HepG2 (cell line): ENCODE results near the gene BTBD1.

Experiments used
- BCL3 ChIP-seq: sonication (generic); formaldehyde crosslinking; IDR thresholded peaks from 2 replicates; pipeline ENCODE4 v1.5.1; 2020; ENCODE audit warnings: mild to moderate bottlenecking, missing genetic modification reagents, moderate library complexity
- CTCF ChIP-seq: sonication (generic); formaldehyde crosslinking; IDR thresholded peaks from 2 replicates; pipeline ENCODE4 v1.5.0; 2020; ENCODE audit warnings: mild to moderate bottlenecking, missing genetic modification reagents, moderate library complexity
- ELF1 ChIP-seq: sonication (generic); formaldehyde crosslinking; IDR thresholded peaks from 2 replicates; pipeline ENCODE4 v1.4.0; 2020; ENCODE audit warnings: missing genetic modification reagents
- EP300 ChIP-seq, 3 experiments: sonication (generic) in 1 of 3; formaldehyde crosslinking in 1 of 3; IDR thresholded peaks; 2 replicates each; pipeline versions ENCODE4 v1.5.1 to v1.6.1; 2011 to 2020; ENCODE audit warnings: low read depth in 2 of 3, low read length in 2 of 3, borderline replicate concordance in 1 of 3, improper control_type of control experiment in 1 of 3, mild to moderate bottlenecking in 1 of 3, missing genetic modification reagents in 1 of 3, moderate library complexity in 1 of 3
- FOXK2 ChIP-seq: fragments of 450-650 bp; IDR thresholded peaks from 2 replicates; pipeline ENCODE4 v1.6.1; 2016
- KLF13 ChIP-seq: sonication (generic); formaldehyde crosslinking; IDR thresholded peaks from 2 replicates; pipeline ENCODE4 v1.4.0; 2020; ENCODE audit warnings: mild to moderate bottlenecking, missing genetic modification reagents
- PATZ1 ChIP-seq: sonication (generic); formaldehyde crosslinking; IDR thresholded peaks from 2 replicates; pipeline ENCODE4 v1.4.0; 2020; ENCODE audit warnings: missing genetic modification reagents
- POLR2A ChIP-seq, 2 experiments: IDR thresholded peaks; 2 replicates each; pipeline ENCODE4 v1.6.1; 2011; ENCODE audit warnings: low read depth in 2 of 2, low read length in 2 of 2, mild to moderate bottlenecking in 1 of 2, moderate library complexity in 1 of 2; ENCODE audit not compliant: insufficient read depth in 1 of 2
- TSC22D2 ChIP-seq: sonication (generic); formaldehyde crosslinking; IDR thresholded peaks from 2 replicates; pipeline ENCODE4 v1.5.1; 2020; ENCODE audit warnings: missing genetic modification reagents, mild to moderate bottlenecking, borderline replicate concordance
- USF2 ChIP-seq, 2 experiments: sonication (generic) in 1 of 2; formaldehyde crosslinking in 1 of 2; IDR thresholded peaks; 2 replicates each; pipeline versions ENCODE4 v1.5.1 to v1.6.1; 2011 to 2020; ENCODE audit warnings: borderline replicate concordance in 1 of 2, low read depth in 1 of 2, low read length in 1 of 2, mild to moderate bottlenecking in 1 of 2, missing genetic modification reagents in 1 of 2, moderate library complexity in 1 of 2
- ZNF18 ChIP-seq: sonication (generic); formaldehyde crosslinking; IDR thresholded peaks from 2 replicates; pipeline ENCODE4 v1.8.0; 2022; ENCODE audit warnings: mild to moderate bottlenecking, missing genetic modification reagents; ENCODE audit not compliant: insufficient replicate concordance
- ZNF598 ChIP-seq: sonication (generic); formaldehyde crosslinking; IDR thresholded peaks from 2 replicates; pipeline ENCODE4 v1.5.1; 2020; ENCODE audit warnings: mild to moderate bottlenecking, missing genetic modification reagents, borderline replicate concordance

GRCh38 chr15:82995076-82995475, 72.0 kb downstream of the BTBD1 start:
- TF ChIP-seq BCL3 (CRISPR knock-in tag) (no peak), POLR2A (IDR thresholded peaks at IDR 0.05; ENCODE audit: insufficient read depth in 1 of 2, low read depth in 2 of 2, low read length in 2 of 2) (no peak), USF2 (IDR thresholded peaks at IDR 0.05; ENCODE audit: low read depth, low read length) (no peak), USF2 (CRISPR knock-in tag; IDR thresholded peaks at IDR 0.05; ENCODE audit: borderline replicate concordance) (no peak), KLF13 (CRISPR knock-in tag) (no peak), TSC22D2 (CRISPR knock-in tag) (no peak), ZNF598 (CRISPR knock-in tag) (no peak), PATZ1 (no peak), ELF1 (no peak), FOXK2 (no peak), EP300 (IDR thresholded peaks at IDR 0.05; ENCODE audit: low read depth in 2 of 2, low read length in 2 of 2) (no peak), EP300 (CRISPR knock-in tag; IDR thresholded peaks at IDR 0.05; ENCODE audit: borderline replicate concordance) (no peak), CTCF (no peak), ZNF18 (no peak)
